Measurements from ENCODE around the gene TSC2. TPM values are rescaled to one million over a fixed set of nuclear protein-coding genes. Genes with fewer than 3 reads are reported as not detected.

TSC2 gene
- total and polyA plus RNA-seq, 9 of the 15 experiments (the other 6 are each of a cell fraction or from before 2014, with no cell fraction given), result 1.3 to 68.1 (median 16.6) TPM

DNA sequence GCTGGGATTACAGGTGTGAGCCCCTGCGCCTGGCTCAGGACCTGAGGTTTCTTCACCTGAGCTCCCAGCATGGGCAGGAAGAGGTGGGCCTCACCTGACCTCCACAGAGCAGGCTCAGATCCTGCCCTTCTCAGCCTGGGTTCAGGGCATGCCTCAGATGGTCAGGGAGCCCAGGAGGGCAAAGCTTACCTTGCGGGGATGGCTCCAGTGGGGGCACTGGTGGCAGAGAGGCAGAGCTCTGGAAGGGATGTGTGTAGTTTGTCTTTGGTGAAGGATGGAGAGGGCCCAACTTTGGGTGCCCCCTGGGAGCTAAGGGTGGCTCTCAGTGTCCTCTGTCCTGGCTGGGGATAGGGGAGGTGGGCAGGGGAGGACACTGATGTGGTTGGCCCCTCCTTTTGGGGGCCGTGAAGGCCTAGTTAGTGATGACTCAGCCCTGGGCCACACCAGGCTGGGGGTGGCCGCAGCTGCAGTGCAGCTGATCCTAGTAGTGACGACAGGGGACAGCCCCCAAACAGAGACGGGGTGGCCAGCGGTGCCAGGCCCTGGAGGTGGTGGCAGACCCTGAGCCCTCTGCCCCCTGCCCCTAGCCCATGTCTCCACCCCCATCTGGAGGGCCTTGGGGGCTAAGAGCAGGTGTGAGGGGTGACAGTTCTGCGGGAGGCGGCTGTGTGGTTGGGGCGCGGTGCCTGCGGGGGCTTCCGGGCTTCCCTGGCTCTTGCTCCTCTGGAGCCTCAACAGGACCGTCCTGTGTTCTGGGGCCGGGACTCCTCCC, 15.3 kb upstream of the TSC2 start (continued):
- TF ChIP-seq, protein P1, sequence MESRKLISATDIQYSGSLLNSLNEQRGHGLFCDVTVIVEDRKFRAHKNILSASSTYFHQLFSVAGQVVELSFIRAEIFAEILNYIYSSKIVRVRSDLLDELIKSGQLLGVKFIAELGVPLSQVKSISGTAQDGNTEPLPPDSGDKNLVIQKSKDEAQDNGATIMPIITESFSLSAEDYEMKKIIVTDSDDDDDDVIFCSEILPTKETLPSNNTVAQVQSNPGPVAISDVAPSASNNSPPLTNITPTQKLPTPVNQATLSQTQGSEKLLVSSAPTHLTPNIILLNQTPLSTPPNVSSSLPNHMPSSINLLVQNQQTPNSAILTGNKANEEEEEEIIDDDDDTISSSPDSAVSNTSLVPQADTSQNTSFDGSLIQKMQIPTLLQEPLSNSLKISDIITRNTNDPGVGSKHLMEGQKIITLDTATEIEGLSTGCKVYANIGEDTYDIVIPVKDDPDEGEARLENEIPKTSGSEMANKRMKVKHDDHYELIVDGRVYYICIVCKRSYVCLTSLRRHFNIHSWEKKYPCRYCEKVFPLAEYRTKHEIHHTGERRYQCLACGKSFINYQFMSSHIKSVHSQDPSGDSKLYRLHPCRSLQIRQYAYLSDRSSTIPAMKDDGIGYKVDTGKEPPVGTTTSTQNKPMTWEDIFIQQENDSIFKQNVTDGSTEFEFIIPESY (CRISPR knock-in tag; IDR thresholded peaks at IDR 0.05), result no peak
- no peak for TF ChIP-seq GTF2F1 (IDR thresholded peaks at IDR 0.05; ENCODE audit: low read depth, low read length)
- no peak for TF ChIP-seq DNMT1 (IDR thresholded peaks at IDR 0.05)
- no peak for TF ChIP-seq CBFB (CRISPR knock-in tag; IDR thresholded peaks at IDR 0.05)
- TF ChIP-seq FOSL1 (tag; conservative IDR thresholded peaks at IDR 0.05), result no peak
- TF ChIP-seq FUS (optimal IDR thresholded peaks at IDR 0.05; ENCODE audit: low read depth, low read length), result no peak
- TF ChIP-seq FOXK2 (conservative IDR thresholded peaks at IDR 0.05 in 1 of 2, IDR thresholded peaks at IDR 0.05 in 1 of 2; ENCODE audit: low read depth in 2 of 2), result no peak
- TF ChIP-seq RBM39 (optimal IDR thresholded peaks at IDR 0.05; ENCODE audit: low read depth, low read length), result no peak
- 0 out of 2 replicates have a peak, but pooled peaks have one; percentile 16 for TF ChIP-seq CREB1 (IDR thresholded peaks at IDR 0.05)
- 0 out of 2 replicates have a peak, but pooled peaks have one; percentile 12 for TF ChIP-seq CREB1 (CRISPR knock-in tag; IDR thresholded peaks at IDR 0.05)
- TF ChIP-seq, protein P2, sequence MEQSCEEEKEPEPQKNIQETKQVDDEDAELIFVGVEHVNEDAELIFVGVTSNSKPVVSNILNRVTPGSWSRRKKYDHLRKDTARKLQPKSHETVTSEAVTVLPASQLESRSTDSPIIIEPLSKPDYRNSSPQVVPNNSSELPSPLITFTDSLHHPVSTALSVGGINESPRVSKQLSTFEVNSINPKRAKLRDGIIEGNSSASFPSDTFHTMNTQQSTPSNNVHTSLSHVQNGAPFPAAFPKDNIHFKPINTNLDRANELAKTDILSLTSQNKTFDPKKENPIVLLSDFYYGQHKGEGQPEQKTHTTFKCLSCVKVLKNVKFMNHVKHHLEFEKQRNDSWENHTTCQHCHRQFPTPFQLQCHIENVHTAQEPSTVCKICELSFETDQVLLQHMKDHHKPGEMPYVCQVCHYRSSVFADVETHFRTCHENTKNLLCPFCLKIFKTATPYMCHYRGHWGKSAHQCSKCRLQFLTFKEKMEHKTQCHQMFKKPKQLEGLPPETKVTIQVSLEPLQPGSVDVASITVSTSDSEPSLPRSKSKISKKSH (CRISPR knock-in tag; IDR thresholded peaks at IDR 0.05), result no peak
- peak; percentile 72 for TF ChIP-seq DACH1 (IDR thresholded peaks at IDR 0.05; ENCODE audit: partially characterized antibody)
- TF ChIP-seq, protein P3, sequence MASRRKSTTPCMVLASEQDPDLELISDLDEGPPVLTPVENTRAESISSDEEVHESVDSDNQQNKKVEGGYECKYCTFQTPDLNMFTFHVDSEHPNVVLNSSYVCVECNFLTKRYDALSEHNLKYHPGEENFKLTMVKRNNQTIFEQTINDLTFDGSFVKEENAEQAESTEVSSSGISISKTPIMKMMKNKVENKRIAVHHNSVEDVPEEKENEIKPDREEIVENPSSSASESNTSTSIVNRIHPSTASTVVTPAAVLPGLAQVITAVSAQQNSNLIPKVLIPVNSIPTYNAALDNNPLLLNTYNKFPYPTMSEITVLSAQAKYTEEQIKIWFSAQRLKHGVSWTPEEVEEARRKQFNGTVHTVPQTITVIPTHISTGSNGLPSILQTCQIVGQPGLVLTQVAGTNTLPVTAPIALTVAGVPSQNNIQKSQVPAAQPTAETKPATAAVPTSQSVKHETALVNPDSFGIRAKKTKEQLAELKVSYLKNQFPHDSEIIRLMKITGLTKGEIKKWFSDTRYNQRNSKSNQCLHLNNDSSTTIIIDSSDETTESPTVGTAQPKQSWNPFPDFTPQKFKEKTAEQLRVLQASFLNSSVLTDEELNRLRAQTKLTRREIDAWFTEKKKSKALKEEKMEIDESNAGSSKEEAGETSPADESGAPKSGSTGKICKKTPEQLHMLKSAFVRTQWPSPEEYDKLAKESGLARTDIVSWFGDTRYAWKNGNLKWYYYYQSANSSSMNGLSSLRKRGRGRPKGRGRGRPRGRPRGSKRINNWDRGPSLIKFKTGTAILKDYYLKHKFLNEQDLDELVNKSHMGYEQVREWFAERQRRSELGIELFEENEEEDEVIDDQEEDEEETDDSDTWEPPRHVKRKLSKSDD (conservative IDR thresholded peaks at IDR 0.05; ENCODE audit: low read length), result no peak
- TF ChIP-seq TAF7 (tag; IDR thresholded peaks at IDR 0.05), result no peak
- TF ChIP-seq, protein P4, sequence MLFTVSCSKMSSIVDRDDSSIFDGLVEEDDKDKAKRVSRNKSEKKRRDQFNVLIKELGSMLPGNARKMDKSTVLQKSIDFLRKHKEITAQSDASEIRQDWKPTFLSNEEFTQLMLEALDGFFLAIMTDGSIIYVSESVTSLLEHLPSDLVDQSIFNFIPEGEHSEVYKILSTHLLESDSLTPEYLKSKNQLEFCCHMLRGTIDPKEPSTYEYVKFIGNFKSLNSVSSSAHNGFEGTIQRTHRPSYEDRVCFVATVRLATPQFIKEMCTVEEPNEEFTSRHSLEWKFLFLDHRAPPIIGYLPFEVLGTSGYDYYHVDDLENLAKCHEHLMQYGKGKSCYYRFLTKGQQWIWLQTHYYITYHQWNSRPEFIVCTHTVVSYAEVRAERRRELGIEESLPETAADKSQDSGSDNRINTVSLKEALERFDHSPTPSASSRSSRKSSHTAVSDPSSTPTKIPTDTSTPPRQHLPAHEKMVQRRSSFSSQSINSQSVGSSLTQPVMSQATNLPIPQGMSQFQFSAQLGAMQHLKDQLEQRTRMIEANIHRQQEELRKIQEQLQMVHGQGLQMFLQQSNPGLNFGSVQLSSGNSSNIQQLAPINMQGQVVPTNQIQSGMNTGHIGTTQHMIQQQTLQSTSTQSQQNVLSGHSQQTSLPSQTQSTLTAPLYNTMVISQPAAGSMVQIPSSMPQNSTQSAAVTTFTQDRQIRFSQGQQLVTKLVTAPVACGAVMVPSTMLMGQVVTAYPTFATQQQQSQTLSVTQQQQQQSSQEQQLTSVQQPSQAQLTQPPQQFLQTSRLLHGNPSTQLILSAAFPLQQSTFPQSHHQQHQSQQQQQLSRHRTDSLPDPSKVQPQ (CRISPR knock-in tag; IDR thresholded peaks at IDR 0.05; ENCODE audit: borderline replicate concordance), result no peak
- TF ChIP-seq NR3C1 (CRISPR knock-in tag; IDR thresholded peaks at IDR 0.05), result no peak
- TF ChIP-seq BCOR (IDR thresholded peaks at IDR 0.05), result no peak
- TF ChIP-seq MAFG (tag; conservative IDR thresholded peaks at IDR 0.05), result no peak
- TF ChIP-seq KAT7 (CRISPR knock-in tag; IDR thresholded peaks at IDR 0.05; ENCODE audit: borderline replicate concordance), result no peak

Data from K562 (cell line).